Non-pigmented ciliary epithelial cell (primary cell): Measurements from ENCODE around the gene KLHL29.

Experiments used
- DNase-seq: peaks from one replicate; pipeline ENCODE4 v3.0.0-alpha.2; 2010; ENCODE audit warnings: low read depth

KLHL29 gene

DNA sequence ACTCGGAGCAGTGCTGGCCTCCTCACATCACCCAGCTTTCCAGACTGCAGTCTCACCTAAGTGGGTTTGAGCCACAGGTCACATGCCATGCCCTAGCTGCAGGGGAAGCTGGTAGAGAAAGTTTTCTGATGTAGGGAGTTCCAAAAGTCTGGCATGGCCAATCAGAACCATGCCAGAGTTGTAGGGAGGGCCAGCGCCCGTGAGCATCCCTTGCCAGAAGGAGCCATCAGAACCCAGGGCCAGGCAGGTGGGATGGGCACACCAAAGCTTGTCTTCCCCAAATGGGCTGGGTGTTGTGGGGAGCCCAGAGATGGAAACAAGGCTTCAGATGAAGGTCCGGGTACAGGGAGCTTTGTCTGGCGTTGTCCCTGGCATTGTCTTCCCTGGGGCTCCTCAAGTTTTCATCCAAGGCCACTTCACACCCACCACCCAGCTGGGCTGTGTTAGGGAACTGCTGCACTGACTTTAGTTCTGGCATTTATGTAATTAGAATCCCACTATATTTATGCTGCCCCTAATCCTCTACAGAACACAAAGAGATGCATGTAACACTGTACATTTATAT lies 247.9 kb downstream of the KLHL29 start:
- no peak for DNase-seq

DNA sequence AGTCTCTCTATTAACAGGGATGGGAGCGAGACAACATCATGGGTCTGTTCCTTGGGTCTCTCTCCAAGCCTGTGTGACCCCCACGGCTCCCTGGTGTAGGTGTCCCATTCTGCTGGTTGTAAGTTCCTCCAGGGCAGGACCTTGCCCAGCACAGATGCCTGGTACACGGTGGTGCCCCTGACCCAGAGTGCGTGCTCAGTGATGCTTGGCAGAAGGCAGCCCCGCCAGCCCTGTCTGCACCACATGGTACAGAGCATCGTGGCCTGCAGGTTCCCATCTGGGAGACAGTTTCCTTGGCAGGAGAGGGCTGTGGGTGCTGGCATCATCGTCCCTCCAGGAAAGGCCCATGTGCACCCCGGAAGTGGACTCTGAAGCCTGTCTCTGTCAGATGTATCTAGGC lies 249.0 kb downstream of the KLHL29 start:
- DNase-seq = no peak

- no peak for DNase-seq
Measured at GRCh38 chr2:23635442-23636340, 250.7 kb downstream of the KLHL29 start.

- DNase-seq = no peak
Measured at GRCh38 chr2:23636426-23636825, 251.4 kb downstream of the KLHL29 start.

- DNase-seq = peak; percentile 32
Measured at GRCh38 chr2:23637011-23637778, 252.2 kb downstream of the KLHL29 start.

DNA sequence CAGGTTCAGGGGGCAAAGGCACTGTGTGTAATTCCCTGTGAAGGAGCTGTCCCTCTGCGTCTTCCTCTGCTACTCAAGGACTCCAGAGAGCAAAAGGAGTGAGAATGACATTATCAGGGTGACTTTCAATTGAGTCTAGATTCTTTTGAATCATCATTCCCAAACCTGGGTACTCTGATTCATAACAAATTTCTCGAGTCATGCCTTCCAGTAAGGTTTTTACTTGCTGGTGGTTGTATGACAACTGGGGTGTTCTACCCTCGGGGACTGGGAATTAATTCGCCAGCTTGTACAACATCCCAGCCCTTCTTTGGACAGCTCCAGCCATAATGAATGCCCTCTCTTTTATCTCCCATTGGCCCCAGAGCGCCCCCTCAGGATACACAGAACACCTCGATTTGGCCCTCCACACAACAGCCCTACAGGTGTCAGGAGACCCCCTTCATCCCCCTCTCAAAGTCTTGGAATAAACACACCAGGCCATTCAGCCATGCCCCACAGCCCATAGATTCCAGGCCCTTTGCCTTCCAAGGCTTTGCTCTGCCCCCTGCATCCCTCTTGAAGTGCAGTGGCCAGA lies 254.5 kb downstream of the KLHL29 start:
- no peak for DNase-seq

DNA sequence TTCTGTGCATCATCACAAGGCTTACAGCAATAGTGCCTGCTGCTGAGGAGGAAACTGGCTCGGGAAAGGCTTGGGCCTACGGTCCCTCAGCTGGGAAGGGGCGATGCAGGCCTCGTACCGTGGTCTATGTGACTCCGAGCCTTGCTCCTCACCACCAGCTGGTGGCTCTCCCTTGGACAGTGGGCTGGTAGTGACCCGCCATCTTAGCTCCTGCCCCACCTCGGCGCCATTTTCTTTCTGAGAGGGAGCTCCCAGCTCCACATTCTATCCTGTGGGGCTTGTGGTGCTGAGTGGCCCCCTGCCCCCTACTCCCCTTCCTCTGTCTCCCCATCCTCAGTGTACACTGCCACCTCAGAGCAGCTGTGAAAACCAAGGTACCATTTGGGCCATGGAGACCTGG lies 255.7 kb downstream of the KLHL29 start:
- DNase-seq = no peak

DNA sequence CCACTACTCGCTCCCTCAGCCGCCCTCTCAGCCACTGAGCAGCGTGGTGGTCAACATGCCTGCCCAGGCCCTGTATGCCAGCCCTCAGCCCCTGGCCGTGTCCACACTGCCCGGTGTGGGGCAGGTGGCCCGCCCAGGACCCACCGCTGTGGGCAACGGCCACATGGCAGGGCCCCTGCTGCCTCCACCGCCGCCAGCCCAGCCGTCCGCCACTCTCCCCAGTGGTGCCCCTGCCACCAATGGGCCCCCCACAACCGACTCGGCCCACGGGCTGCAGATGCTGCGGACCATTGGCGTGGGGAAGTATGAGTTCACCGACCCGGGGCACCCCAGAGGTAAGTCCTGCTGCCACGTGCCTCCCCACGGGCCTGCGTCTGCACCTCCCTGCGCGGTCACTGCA lies 257.5 kb downstream of the KLHL29 start:
- no peak for DNase-seq

- DNase-seq = no peak
Measured at GRCh38 chr2:23645230-23645808, 260.3 kb downstream of the KLHL29 start.

- DNase-seq = no peak
Measured at GRCh38 chr2:23647563-23647962, 262.6 kb downstream of the KLHL29 start.

DNA sequence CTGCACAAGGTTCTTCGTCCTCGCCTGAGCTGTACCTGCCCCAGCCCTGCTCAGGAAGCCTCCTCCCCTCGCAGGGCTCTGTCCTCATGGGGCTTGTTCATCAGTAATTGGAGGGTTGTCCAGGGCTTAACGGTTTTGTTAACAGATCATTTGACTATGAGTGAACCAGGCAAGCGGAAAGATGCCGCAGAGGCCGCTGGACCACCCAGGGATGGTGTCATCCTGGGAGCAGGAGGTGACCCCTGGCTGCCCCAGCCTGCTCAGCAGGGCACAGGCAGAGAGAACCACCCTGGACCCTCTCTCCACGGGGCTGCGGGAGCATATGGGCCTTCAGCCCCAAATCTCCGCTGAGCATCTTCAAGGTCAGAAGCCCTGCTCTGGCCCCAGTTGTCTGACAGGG lies 264.3 kb downstream of the KLHL29 start:
- DNase-seq = no peak

- peak; percentile 23 for DNase-seq
Measured at GRCh38 chr2:23649819-23650218, 264.8 kb downstream of the KLHL29 start.

- peak; percentile 54 for DNase-seq
Measured at GRCh38 chr2:23651187-23652080, 266.5 kb downstream of the KLHL29 start.

GRCh38 chr2:23653326-23653725 lies 268.3 kb downstream of the KLHL29 start:
- DNase-seq = no peak

DNA sequence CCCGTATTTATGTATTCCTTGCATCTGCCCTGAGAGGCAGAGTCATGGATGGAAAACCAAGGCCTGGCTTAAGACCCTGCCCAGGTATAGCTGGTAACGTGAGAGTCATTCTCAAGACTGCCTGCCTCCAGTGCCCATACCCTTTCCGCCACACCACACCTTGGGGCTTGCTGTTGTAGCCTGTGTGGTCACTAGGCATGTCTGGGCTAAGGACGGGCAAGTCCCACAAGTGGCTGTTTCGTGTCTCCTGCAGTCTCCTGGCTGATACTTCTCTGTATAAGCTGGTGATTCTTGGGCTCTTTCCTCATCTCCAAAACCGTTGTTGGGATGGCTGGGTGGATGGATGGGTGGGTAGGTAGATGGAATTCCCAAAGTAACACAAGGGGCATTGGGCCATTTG lies 269.8 kb downstream of the KLHL29 start:
- DNase-seq = no peak

DNA sequence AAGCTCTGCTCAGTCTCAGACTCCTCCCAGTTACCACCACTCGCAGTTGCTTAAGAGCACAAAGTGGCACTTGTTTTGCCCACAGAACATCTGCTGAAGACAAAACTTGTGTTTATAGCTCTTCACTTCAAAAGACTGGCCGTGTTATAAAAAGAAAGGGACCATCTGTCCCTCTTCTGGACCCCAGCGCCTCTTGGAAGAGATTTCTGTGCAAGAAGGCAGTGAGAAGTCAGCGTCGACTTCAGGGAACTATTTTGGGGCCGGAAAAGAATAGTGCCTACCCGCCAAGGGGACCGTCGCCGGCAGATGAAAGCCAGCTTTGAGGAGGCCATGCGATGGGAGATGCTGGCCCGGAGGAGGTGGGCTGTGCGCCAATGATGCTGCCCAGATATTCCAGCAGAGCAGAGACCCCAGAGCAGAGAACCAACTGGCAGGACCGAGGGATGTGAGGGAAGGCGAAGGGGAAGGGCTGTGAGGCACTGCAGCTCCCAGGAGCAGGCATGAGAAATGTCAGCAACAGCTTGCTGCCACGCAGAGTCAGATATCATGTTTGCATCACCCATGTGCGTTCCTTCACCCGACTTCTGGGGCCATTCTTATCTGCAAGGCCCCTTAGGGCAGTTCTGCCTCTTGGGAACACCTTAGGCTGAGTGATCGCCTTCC lies 271.1 kb downstream of the KLHL29 start:
- no peak for DNase-seq

- no peak for DNase-seq
Measured at GRCh38 chr2:23656597-23656973, 271.6 kb downstream of the KLHL29 start.

DNA sequence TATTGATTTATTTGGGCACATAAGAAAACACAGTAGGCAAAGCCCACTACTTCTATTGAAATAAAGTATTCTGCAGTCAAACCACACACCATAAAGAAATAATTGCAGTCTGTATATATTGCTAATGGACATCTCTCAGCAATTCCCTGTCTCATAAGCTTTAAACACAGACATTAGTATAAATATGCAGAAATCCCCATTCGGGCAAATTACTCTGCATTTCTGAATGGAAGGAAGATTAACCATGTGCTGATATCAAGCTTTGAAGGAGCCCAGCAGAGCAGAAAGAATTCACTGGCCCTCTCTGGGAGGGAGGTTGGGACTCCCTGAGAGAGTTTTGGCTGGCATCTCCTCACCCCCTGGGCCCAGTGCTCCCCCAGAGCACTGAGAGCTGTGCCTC lies 272.4 kb downstream of the KLHL29 start:
- DNase-seq = no peak

- no peak for DNase-seq
Measured at GRCh38 chr2:23657934-23658333, 273.0 kb downstream of the KLHL29 start.

GRCh38 chr2:23658466-23658942 lies 273.5 kb downstream of the KLHL29 start:
- no peak for DNase-seq

GRCh38 chr2:23659328-23659727 lies 274.3 kb downstream of the KLHL29 start:
- DNase-seq = no peak
